ENCODE measurements around the gene RPAP3.

RPAP3 gene

GRCh38 chr12:47714826-47715386 lies 9.1 kb upstream of the RPAP3 start:
- no peak for FAIRE-seq
- TF ChIP-seq TAF1 (IDR thresholded peaks at IDR 0.05; ENCODE audit: low read depth, low read length) (no peak), POLR2A (IDR thresholded peaks at IDR 0.05; ENCODE audit: low read depth, low read length) (no peak)
- DNase-seq (ENCODE audit: insufficient read length, low spot score), result no peak

- no peak for FAIRE-seq
- DNase-seq (ENCODE audit: insufficient read length, low spot score), result no peak
- no peak for TF ChIP-seq TAF1 (IDR thresholded peaks at IDR 0.05; ENCODE audit: low read depth, low read length)
- no peak for TF ChIP-seq SPI1 (IDR thresholded peaks at IDR 0.05; ENCODE audit: low read depth, low read length)
- no peak for TF ChIP-seq PAX5 (IDR thresholded peaks at IDR 0.05; ENCODE audit: insufficient read depth, low read length, severe bottlenecking)
- no peak for TF ChIP-seq POLR2AphosphoS5 (IDR thresholded peaks at IDR 0.05; ENCODE audit: low read depth, low read length)
- no peak for TF ChIP-seq POU2F2 (IDR thresholded peaks at IDR 0.05; ENCODE audit: low read depth, low read length)
- TF ChIP-seq POLR2A (IDR thresholded peaks at IDR 0.05; ENCODE audit: low read depth, low read length), result no peak
These were observed 6.3 kb upstream of the RPAP3 start for GRCh38 chr12:47712171-47712570.

- DNase-seq (ENCODE audit: insufficient read length, low spot score), result no peak
- FAIRE-seq, result no peak
- no peak for TF ChIP-seq POLR2A (IDR thresholded peaks at IDR 0.05; ENCODE audit: low read depth, low read length)
These were observed 5.6 kb upstream of the RPAP3 start for GRCh38 chr12:47711448-47711847.

- TF ChIP-seq TAF1 (IDR thresholded peaks at IDR 0.05; ENCODE audit: low read depth, low read length), result no peak
- TF ChIP-seq SPI1 (IDR thresholded peaks at IDR 0.05; ENCODE audit: low read depth, low read length), result no peak
- no peak for TF ChIP-seq POLR2AphosphoS5 (IDR thresholded peaks at IDR 0.05; ENCODE audit: low read depth, low read length)
- no peak for TF ChIP-seq POLR2A (IDR thresholded peaks at IDR 0.05; ENCODE audit: low read depth, low read length)
- DNase-seq (ENCODE audit: insufficient read length, low spot score) (no peak), FAIRE-seq (no peak)
These were observed 4.4 kb upstream of the RPAP3 start for GRCh38 chr12:47710278-47710677.

- TF ChIP-seq POLR2A (IDR thresholded peaks at IDR 0.05; ENCODE audit: low read depth, low read length), result no peak
- peak; percentile 24; the same call in 1 of the 2 replicates for TF ChIP-seq SPI1 (IDR thresholded peaks at IDR 0.05; ENCODE audit: low read depth, low read length)
- TF ChIP-seq TAF1 (IDR thresholded peaks at IDR 0.05; ENCODE audit: low read depth, low read length), result no peak
- DNase-seq (ENCODE audit: insufficient read length, low spot score), result no peak
- no peak for FAIRE-seq
These were observed 3.8 kb upstream of the RPAP3 start for GRCh38 chr12:47709671-47710070.

GRCh38 chr12:47709237-47709636 lies 3.4 kb upstream of the RPAP3 start:
- TF ChIP-seq SPI1 (IDR thresholded peaks at IDR 0.05; ENCODE audit: low read depth, low read length), result no peak
- TF ChIP-seq TAF1 (IDR thresholded peaks at IDR 0.05; ENCODE audit: low read depth, low read length), result no peak
- TF ChIP-seq POLR2AphosphoS5 (IDR thresholded peaks at IDR 0.05; ENCODE audit: low read depth, low read length), result no peak
- TF ChIP-seq POU2F2 (IDR thresholded peaks at IDR 0.05; ENCODE audit: low read depth, low read length), result no peak
- no peak for TF ChIP-seq POLR2A (IDR thresholded peaks at IDR 0.05; ENCODE audit: low read depth, low read length)
- no peak for TF ChIP-seq PAX5 (IDR thresholded peaks at IDR 0.05; ENCODE audit: insufficient read depth, low read length, severe bottlenecking)
- FAIRE-seq, result no peak
- no peak for DNase-seq (ENCODE audit: insufficient read length, low spot score)

- FAIRE-seq (peak; percentile 69), DNase-seq (ENCODE audit: insufficient read length, low spot score) (no peak)
- no peak for TF ChIP-seq POU2F2 (IDR thresholded peaks at IDR 0.05; ENCODE audit: low read depth, low read length)
- TF ChIP-seq POLR2A (IDR thresholded peaks at IDR 0.05; ENCODE audit: low read depth, low read length), result no peak
- TF ChIP-seq PAX5 (IDR thresholded peaks at IDR 0.05; ENCODE audit: insufficient read depth, low read length, severe bottlenecking), result no peak
- no peak for TF ChIP-seq POLR2AphosphoS5 (IDR thresholded peaks at IDR 0.05; ENCODE audit: low read depth, low read length)
These were observed 2.2 kb upstream of the RPAP3 start for GRCh38 chr12:47707905-47708543.

- DNase-seq (ENCODE audit: insufficient read length, low spot score), result no peak
- TF ChIP-seq POLR2A (IDR thresholded peaks at IDR 0.05; ENCODE audit: low read depth, low read length) (no peak), TAF1 (IDR thresholded peaks at IDR 0.05; ENCODE audit: low read depth, low read length) (no peak), SPI1 (IDR thresholded peaks at IDR 0.05; ENCODE audit: low read depth, low read length) (no peak), POU2F2 (IDR thresholded peaks at IDR 0.05; ENCODE audit: low read depth, low read length) (no peak)
- FAIRE-seq, result no peak
These were observed 1.5 kb upstream of the RPAP3 start for GRCh38 chr12:47707355-47707754.

- DNase-seq (ENCODE audit: insufficient read length, low spot score) (no peak), FAIRE-seq (no peak)
- TF ChIP-seq POLR2A (IDR thresholded peaks at IDR 0.05; ENCODE audit: low read depth, low read length) (no peak), SPI1 (IDR thresholded peaks at IDR 0.05; ENCODE audit: low read depth, low read length) (no peak), TAF1 (IDR thresholded peaks at IDR 0.05; ENCODE audit: low read depth, low read length) (no peak), POU2F2 (IDR thresholded peaks at IDR 0.05; ENCODE audit: low read depth, low read length) (no peak), POLR2AphosphoS5 (IDR thresholded peaks at IDR 0.05; ENCODE audit: low read depth, low read length) (no peak), PAX5 (IDR thresholded peaks at IDR 0.05; ENCODE audit: insufficient read depth, low read length, severe bottlenecking) (no peak)
These were observed 633 bp downstream of the RPAP3 start for GRCh38 chr12:47705229-47705565.

- TF ChIP-seq SPI1 (IDR thresholded peaks at IDR 0.05; ENCODE audit: low read depth, low read length) (no peak), POLR2AphosphoS5 (IDR thresholded peaks at IDR 0.05; ENCODE audit: low read depth, low read length) (no peak)
- FAIRE-seq, result no peak
- DNase-seq (ENCODE audit: insufficient read length, low spot score), result no peak
These were observed 1.1 kb downstream of the RPAP3 start for GRCh38 chr12:47704719-47705118.

- DNase-seq (ENCODE audit: insufficient read length, low spot score), result no peak
- TF ChIP-seq TAF1 (IDR thresholded peaks at IDR 0.05; ENCODE audit: low read depth, low read length), result no peak
- no peak for TF ChIP-seq POLR2A (IDR thresholded peaks at IDR 0.05; ENCODE audit: low read depth, low read length)
- TF ChIP-seq POU2F2 (IDR thresholded peaks at IDR 0.05; ENCODE audit: low read depth, low read length), result no peak
- no peak for TF ChIP-seq POLR2AphosphoS5 (IDR thresholded peaks at IDR 0.05; ENCODE audit: low read depth, low read length)
- TF ChIP-seq SPI1 (IDR thresholded peaks at IDR 0.05; ENCODE audit: low read depth, low read length), result no peak
- no peak for TF ChIP-seq PAX5 (IDR thresholded peaks at IDR 0.05; ENCODE audit: insufficient read depth, low read length, severe bottlenecking)
- no peak for FAIRE-seq
These were observed 5.6 kb downstream of the RPAP3 start for GRCh38 chr12:47700263-47700662.
